WTC11 (cell line): ENCODE data around the gene LIPH. TPM values are rescaled to one million over a fixed set of nuclear protein-coding genes. Genes with fewer than 3 reads are reported as not detected.

ENCODE experiments used
- ATAC-seq: fragments of 200-7000 bp; cut with Tn5 transposase; 2 replicates; pipeline ENCODE4 v1.10.0; 2021; ENCODE audit warnings: mild to moderate bottlenecking, moderate library complexity
- CTCF ChIA-PET: fragments of 300-600 bp; sonication (Branson Sonifier 250); formaldehyde crosslinking; loops from one replicate; lab custom pipeline; 2021; ENCODE audit warnings: antibody characterized with exemption; lab: Charles Lee
- POLR2A ChIA-PET: fragments of 350-600 bp; sonication (Branson Sonifier 250); formaldehyde crosslinking; loops from one replicate; lab custom pipeline; 2021; ENCODE audit warnings: antibody characterized with exemption; lab: Charles Lee
- DNase-seq: peaks from one replicate; pipeline ENCODE4 v3.0.0; 2021; ENCODE audit warnings: low spot score
- H3K27ac Mint-ChIP-seq: 2 replicates; pipeline ENCODE4 v1.8.0; 2021; ENCODE audit warnings: mixed read lengths
- H3K27me3 Mint-ChIP-seq: 2 replicates; pipeline ENCODE4 v1.8.0; 2021; ENCODE audit warnings: low read depth, mild to moderate bottlenecking, moderate library complexity, mixed read lengths
- H3K36me3 Mint-ChIP-seq: 2 replicates; pipeline ENCODE4 v1.8.0; 2021; ENCODE audit warnings: mixed read lengths
- H3K4me1 Mint-ChIP-seq: 2 replicates; pipeline ENCODE4 v1.8.0; 2022; ENCODE audit warnings: mixed read lengths
- H3K4me3 Mint-ChIP-seq: 2 replicates; pipeline ENCODE4 v1.8.0; 2021; ENCODE audit warnings: mild to moderate bottlenecking, moderate library complexity, mixed read lengths
- H3K9me3 Mint-ChIP-seq: 2 replicates; pipeline ENCODE4 v1.8.0; 2021; ENCODE audit warnings: mixed read lengths
- ATF1 ChIP-seq: sonication (generic); formaldehyde crosslinking; IDR thresholded peaks from 2 replicates; pipeline ENCODE4 v1.8.1; 2023; ENCODE audit warnings: mild to moderate bottlenecking, moderate library complexity, missing genetic modification reagents
- CBFB ChIP-seq: sonication (generic); formaldehyde crosslinking; IDR thresholded peaks from 2 replicates; pipeline ENCODE4 v1.8.1; 2022; ENCODE audit warnings: mild to moderate bottlenecking, low read depth, missing genetic modification reagents
- E2F4 ChIP-seq: sonication (generic); formaldehyde crosslinking; IDR thresholded peaks from 2 replicates; pipeline ENCODE4 v1.8.1; 2022; ENCODE audit warnings: low read depth, mild to moderate bottlenecking, moderate library complexity, missing genetic modification reagents, borderline replicate concordance
- ETV6 ChIP-seq: sonication (generic); formaldehyde crosslinking; IDR thresholded peaks from 2 replicates; pipeline ENCODE4 v1.8.1; 2022; ENCODE audit warnings: mild to moderate bottlenecking, missing genetic modification reagents
- FOXK1 ChIP-seq: sonication (generic); formaldehyde crosslinking; IDR thresholded peaks from 2 replicates; pipeline ENCODE4 v1.8.0; 2022; ENCODE audit warnings: mild to moderate bottlenecking, moderate library complexity, missing genetic modification reagents
- FOXP4 ChIP-seq: sonication (generic); formaldehyde crosslinking; IDR thresholded peaks from 2 replicates; pipeline ENCODE4 v1.8.0; 2022; ENCODE audit warnings: mild to moderate bottlenecking, missing genetic modification reagents
- GRHL2 ChIP-seq: fragments of 250-450 bp; sonication (Bioruptor Pico); IDR thresholded peaks from 2 replicates; pipeline ENCODE4 v1.8.0; 2022; ENCODE audit warnings: mild to moderate bottlenecking, moderate library complexity; ENCODE audit not compliant: insufficient replicate concordance, severe bottlenecking
- JAZF1 ChIP-seq: fragments of 250-450 bp; sonication (Bioruptor Pico); IDR thresholded peaks from 2 replicates; pipeline ENCODE4 v1.9.0; 2021; ENCODE audit warnings: moderate library complexity, mild to moderate bottlenecking, inconsistent platforms
- JUN ChIP-seq: sonication (generic); formaldehyde crosslinking; IDR thresholded peaks from 2 replicates; pipeline ENCODE4 v1.8.0; 2023; ENCODE audit warnings: mild to moderate bottlenecking, missing genetic modification reagents
- MXD4 ChIP-seq: fragments of 250-450 bp; sonication (Bioruptor Pico); IDR thresholded peaks from 2 replicates; pipeline ENCODE4 v1.8.0; 2021; ENCODE audit warnings: mild to moderate bottlenecking, moderate library complexity, borderline replicate concordance
- PREB ChIP-seq: sonication (generic); formaldehyde crosslinking; IDR thresholded peaks from 2 replicates; pipeline ENCODE4 v1.8.1; 2022; ENCODE audit warnings: mild to moderate bottlenecking, missing genetic modification reagents, moderate library complexity, borderline replicate concordance
- SMAD3 ChIP-seq: sonication (generic); formaldehyde crosslinking; IDR thresholded peaks from 2 replicates; pipeline ENCODE4 v1.8.0; 2022; ENCODE audit warnings: missing genetic modification reagents, mild to moderate bottlenecking, borderline replicate concordance
- STAT6 ChIP-seq: sonication (generic); formaldehyde crosslinking; conservative IDR thresholded peaks from 2 replicates; pipeline ENCODE4 v1.8.1; 2023; ENCODE audit warnings: mild to moderate bottlenecking, low read depth, missing genetic modification reagents, moderate library complexity
- TEAD4 ChIP-seq: sonication (generic); formaldehyde crosslinking; IDR thresholded peaks from 2 replicates; pipeline ENCODE4 v1.8.0; 2022; ENCODE audit warnings: mild to moderate bottlenecking, missing genetic modification reagents
- ZBTB21 ChIP-seq: sonication (generic); formaldehyde crosslinking; IDR thresholded peaks from 2 replicates; pipeline ENCODE4 v1.8.1; 2023; ENCODE audit warnings: mild to moderate bottlenecking, missing genetic modification reagents, borderline replicate concordance
- ZMAT4 ChIP-seq: fragments of 250-450 bp; sonication (Bioruptor Pico); IDR thresholded peaks from 2 replicates; pipeline ENCODE4 v1.9.0; 2021; ENCODE audit warnings: mild to moderate bottlenecking
- ZNF121 ChIP-seq: sonication (generic); formaldehyde crosslinking; IDR thresholded peaks from 2 replicates; pipeline ENCODE4 v1.8.0; 2023; ENCODE audit warnings: missing genetic modification reagents
- ZNF219 ChIP-seq: sonication (generic); formaldehyde crosslinking; IDR thresholded peaks from 2 replicates; pipeline ENCODE4 v1.8.0; 2023; ENCODE audit warnings: missing genetic modification reagents, mild to moderate bottlenecking, borderline replicate concordance
- ZNF512 ChIP-seq: sonication (generic); formaldehyde crosslinking; IDR thresholded peaks from 2 replicates; pipeline ENCODE4 v1.8.1; 2022; ENCODE audit warnings: missing genetic modification reagents, borderline replicate concordance
- ZNF532 ChIP-seq: fragments of 250-450 bp; sonication (Bioruptor Pico); IDR thresholded peaks from 2 replicates; pipeline ENCODE4 v1.9.0; 2021; ENCODE audit warnings: mild to moderate bottlenecking, borderline replicate concordance
- total RNA-seq: library from RNA; stranded (reverse); gene quantifications from 3 replicates; pipeline ENCODE4 v1.2.3, GENCODE V29; 2021

LIPH gene
- total RNA-seq, 1 experiment from 2014 or later = 0.07 TPM

GRCh38 chr3:185488465-185488864 lies 63.9 kb downstream of the LIPH start:
- H3K36me3 Mint-ChIP-seq = peaks cover 5% of the 10 kb centered on the region; the same call in 1 of the 2 replicates
- ATAC-seq (no peak), DNase-seq (no peak)
- ChIA-PET POLR2A (no interaction called here), CTCF (interaction anchor here (1.2 kb wide), 1 partner anchor 71 kb away, joined by 6 read pairs; no protein-coding TSS in a partner anchor)
- H3K27ac Mint-ChIP-seq = no peak overlapping the region
- no peak overlapping the region for H3K4me3 Mint-ChIP-seq
- TF ChIP-seq ZNF512 (no peak), MXD4 (no peak), ZNF219 (no peak), SMAD3 (CRISPR knock-in tag) (no peak), ZNF532 (no peak), FOXP4 (CRISPR knock-in tag) (no peak), GRHL2 (CRISPR knock-in tag) (no peak), ZBTB21 (CRISPR knock-in tag) (no peak), JUN (CRISPR knock-in tag) (no peak), CBFB (CRISPR knock-in tag) (no peak), ZNF121 (no peak), ATF1 (CRISPR knock-in tag) (no peak), FOXK1 (CRISPR knock-in tag) (no peak), STAT6 (CRISPR knock-in tag) (no peak), ZMAT4 (CRISPR knock-in tag) (no peak)
- H3K27me3 Mint-ChIP-seq = no peaks in the 10 kb centered on the region
- H3K9me3 Mint-ChIP-seq = no peaks in the 10 kb centered on the region
- H3K4me1 Mint-ChIP-seq = no peaks in the 10 kb centered on the region

GRCh38 chr3:185486394-185486793 lies 66.0 kb downstream of the LIPH start:
- no peak overlapping the region for H3K4me3 Mint-ChIP-seq
- CTCF ChIA-PET = interaction anchor here (1.1 kb wide), 1 partner anchor 73 kb away, joined by 5 read pairs; no protein-coding TSS in a partner anchor
- H3K9me3 Mint-ChIP-seq = no peaks in the 10 kb centered on the region
- H3K4me1 Mint-ChIP-seq = no peaks in the 10 kb centered on the region
- H3K36me3 Mint-ChIP-seq = peaks cover 5% of the 10 kb centered on the region; the same call in 1 of the 2 replicates
- ATAC-seq (no peak), DNase-seq (no peak)
- no peaks in the 10 kb centered on the region for H3K27me3 Mint-ChIP-seq
- H3K27ac Mint-ChIP-seq = no peak overlapping the region
- POLR2A ChIA-PET = no interaction called here
- TF ChIP-seq PREB (CRISPR knock-in tag) = no peak
- TF ChIP-seq ETV6 = no peak
- TF ChIP-seq TEAD4 (CRISPR knock-in tag) = no peak
- no peak for TF ChIP-seq E2F4 (CRISPR knock-in tag)
- no peak for TF ChIP-seq CBFB (CRISPR knock-in tag)
- TF ChIP-seq GRHL2 (CRISPR knock-in tag) = no peak
- TF ChIP-seq JAZF1 (CRISPR knock-in tag) = no peak
- TF ChIP-seq, all 79 proteins: peak for 0
